NCI-H1092 treated with DMSO at 0.1 percent for 48 hours (cell line): ENCODE data around the gene TLCD3A.
"Not testable (repeated sequence)": the region's sequence is repeated elsewhere in the genome, so short reads cannot be mapped to it uniquely, and the experiment has no call there.

Source experiments
- DNase-seq: peaks from one replicate; lab custom pipeline; 2025; lab: John Stamatoyannopoulos, UW

TLCD3A gene

DNA sequence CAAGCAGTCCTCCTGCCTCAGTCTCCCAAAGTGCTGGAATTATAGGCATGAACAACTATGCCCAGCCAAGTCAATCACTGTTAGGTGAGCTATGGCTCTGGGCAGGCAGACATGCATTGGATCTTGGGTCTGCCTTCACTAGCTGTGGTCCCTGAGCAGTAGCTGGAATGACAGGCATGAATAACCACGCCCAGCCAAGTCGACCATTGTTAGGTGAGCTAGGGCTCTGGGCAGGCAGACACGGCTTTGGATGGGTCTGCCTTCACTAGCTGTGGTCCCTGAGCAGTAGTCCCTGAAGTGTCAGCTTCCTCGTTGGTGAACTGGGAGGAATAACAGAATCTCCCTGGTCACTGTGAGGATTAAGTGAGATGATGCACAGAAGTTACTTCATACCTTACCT, 56.2 kb downstream of the TLCD3A start:
- no peak for DNase-seq

DNA sequence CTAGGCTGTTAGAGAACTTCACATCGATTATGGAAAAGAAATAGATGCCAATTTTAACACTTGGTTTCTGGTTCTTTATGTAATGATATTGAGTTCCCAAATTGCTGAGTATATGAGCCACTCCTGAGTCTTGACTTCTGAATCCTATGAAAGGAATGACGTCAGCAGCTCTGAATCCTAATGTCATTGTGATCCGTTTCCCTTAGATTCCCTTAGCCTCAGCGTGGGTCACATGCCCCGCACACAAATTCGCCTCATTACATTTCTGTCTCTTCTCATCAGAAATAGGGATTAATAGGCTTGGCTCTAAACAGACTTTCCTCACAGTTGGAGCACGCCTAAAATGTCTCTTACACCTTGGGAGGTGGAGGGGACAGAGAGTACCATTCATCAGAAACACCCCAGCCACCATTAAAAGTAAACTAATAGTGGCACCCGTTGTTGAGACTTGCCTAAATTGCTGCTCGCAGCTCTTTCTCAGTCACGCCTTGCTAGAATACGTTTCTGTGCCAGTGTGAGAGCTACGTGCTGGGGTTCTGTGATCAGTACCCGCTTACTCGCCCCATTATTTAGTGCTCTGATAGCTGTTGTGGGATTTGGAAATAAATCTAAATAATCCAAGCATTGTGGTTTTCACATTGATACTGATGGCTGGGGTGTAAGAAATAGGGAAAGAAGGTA, 56.9 kb downstream of the TLCD3A start:
- DNase-seq = no peak

DNA sequence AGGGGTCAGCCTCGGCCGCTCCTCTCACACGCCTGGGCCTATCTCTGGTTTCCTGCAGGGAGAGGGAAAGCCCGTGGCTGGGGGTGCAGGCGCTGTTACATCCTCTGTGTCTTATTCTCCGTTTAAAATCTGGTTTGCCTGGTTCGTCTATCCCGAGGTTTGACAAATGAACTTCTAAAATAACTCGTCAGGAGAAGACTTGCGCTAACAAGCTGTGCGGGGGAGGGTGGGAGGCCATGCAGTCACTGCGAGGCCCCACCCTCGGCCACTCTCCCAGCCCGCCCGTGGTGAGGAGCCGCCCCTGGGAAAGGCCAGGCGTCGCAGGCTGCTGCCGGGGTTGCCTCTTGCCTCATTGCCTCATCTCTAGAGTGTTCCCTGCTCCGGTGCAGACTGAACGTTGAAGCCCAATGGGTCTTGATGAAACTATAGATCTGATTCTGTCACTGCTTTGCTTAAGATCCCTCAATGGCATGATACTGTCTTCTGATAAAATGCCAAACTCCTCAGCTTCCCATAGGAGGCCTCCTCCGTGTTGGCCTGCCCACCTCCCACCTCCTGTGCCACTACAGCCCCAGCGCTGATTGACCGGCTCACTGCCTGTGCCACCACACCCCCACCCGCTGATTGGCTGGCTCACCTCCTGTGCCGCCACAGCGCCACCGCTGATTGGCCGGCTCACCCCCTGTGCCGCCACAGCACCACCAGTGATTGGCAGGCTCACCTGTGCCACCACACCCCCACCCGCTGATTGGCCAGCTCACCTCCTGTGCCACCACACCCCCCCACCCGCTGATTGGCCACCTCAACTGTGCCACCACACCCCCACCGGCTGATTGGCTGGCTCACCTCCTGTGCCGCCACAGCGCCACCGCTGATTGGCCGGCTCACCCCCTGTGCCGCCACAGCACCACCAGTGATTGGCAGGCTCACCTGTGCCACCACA, 57.8 kb downstream of the TLCD3A start:
- not testable (repeated sequence) for DNase-seq

DNA sequence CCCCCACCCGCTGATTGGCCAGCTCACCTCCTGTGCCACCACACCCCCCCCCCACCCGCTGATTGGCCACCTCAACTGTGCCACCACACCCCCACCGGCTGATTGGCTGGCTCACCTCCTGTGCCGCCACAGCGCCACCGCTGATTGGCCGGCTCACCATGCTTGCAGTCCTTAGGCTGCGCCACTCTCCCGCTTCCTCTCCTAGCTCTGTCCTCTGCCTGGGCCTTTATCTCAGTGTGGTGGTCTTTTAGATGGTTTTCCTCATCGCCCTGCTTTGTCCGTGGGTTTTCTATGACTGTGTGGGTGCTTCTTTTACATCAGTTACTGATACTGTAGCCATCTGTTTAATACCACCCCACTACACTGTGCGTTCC, 58.5 kb downstream of the TLCD3A start:
- not testable (repeated sequence) for DNase-seq

DNA sequence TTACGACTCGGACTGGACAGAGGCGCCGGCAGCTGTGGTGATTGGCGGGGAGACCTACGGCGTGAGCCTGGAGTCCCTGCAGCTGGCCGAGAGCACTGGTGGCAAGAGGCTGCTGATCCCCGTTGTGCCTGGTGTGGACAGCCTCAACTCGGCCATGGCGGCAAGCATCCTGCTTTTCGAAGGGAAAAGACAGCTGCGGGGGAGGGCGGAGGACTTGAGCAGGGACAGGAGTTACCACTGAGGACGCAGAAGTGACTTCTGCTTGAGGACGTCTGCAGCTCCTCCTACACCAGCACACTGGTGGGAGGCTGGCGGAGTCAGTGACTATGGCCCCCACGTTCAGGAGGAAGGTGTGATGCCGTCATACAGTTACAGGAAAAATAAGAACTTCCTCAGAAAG, 59.4 kb downstream of the TLCD3A start:
- no peak for DNase-seq

DNA sequence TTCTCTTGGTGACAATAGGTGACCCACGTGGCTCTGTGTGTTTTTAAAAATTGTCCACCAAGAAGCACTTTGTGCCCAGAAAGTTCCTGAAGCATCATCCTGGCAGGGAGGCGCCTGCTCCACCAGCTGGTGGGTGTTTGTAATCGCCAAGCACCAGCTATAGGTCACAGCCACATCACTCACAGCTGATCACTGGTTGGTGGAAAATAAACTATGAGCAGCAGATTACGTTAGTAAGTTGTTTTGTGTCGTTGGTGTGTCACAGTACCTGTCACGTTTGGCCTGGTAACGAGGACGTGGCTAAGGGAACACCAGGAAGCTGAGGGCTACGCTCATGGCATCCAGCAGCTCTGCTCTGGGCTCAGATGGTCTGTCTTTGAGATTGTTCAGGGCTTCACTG, 59.9 kb downstream of the TLCD3A start:
- DNase-seq = no peak
